Astrocyte of the spinal cord (primary cell): ENCODE measurements around the gene FBN1.

Experiments used
- DNase-seq: peaks from one replicate; pipeline ENCODE4 v3.0.0; 2011; ENCODE audit warnings: low read depth, low spot score
- H3K4me3 ChIP-seq: 2 replicates; pipeline ENCODE4 v1.5.1; 2011; ENCODE audit warnings: low read depth, mild to moderate bottlenecking, low read length, moderate library complexity
- CTCF ChIP-seq: IDR thresholded peaks from 2 replicates; pipeline ENCODE4 v1.5.1; 2012; ENCODE audit warnings: low read depth, mild to moderate bottlenecking, low read length, inconsistent platforms
- in situ Hi-C: cut with HindIII; loops from 2 replicates; pipeline ENCODE4 v1.10.0; 2017; ENCODE audit warnings: low sequenced_read_pairs

The FBN1 gene

GRCh38 chr15:48530528-48530927 is 115.0 kb downstream of the FBN1 start:
- no peak overlapping the region for H3K4me3 ChIP-seq
- no peak for TF ChIP-seq CTCF
- DNase-seq: no peak
- in situ Hi-C loops: no loop called here

- in situ Hi-C loops: no loop called here
- H3K4me3 ChIP-seq: no peak overlapping the region
- no peak for TF ChIP-seq CTCF
- no peak for DNase-seq
These were observed 116.6 kb downstream of the FBN1 start for GRCh38 chr15:48528921-48529320.

GRCh38 chr15:48527517-48527916 is 118.0 kb downstream of the FBN1 start:
- in situ Hi-C loops: no loop called here
- no peak overlapping the region for H3K4me3 ChIP-seq
- no peak for DNase-seq
- no peak for TF ChIP-seq CTCF

- in situ Hi-C loops: no loop called here
- peak; percentile 60 for DNase-seq
- no peak overlapping the region for H3K4me3 ChIP-seq
- TF ChIP-seq CTCF: no peak
These were observed 122.6 kb downstream of the FBN1 start for GRCh38 chr15:48522911-48523310.

GRCh38 chr15:48522123-48522522 is 123.4 kb downstream of the FBN1 start:
- H3K4me3 ChIP-seq: no peak overlapping the region
- DNase-seq: no peak
- in situ Hi-C loops: no loop called here
- TF ChIP-seq CTCF: no peak

GRCh38 chr15:48520376-48521155 is 124.9 kb downstream of the FBN1 start:
- peak; percentile 33 for DNase-seq
- TF ChIP-seq CTCF: no peak
- H3K4me3 ChIP-seq: no peak overlapping the region
- in situ Hi-C loops: no loop called here
